T-helper 17 cell (primary cell): ENCODE data around the gene ODAD3. TPM values are rescaled to one million over a fixed set of nuclear protein-coding genes. Genes with fewer than 3 reads are reported as not detected.
"Not testable (repeated sequence)": the region's sequence is repeated elsewhere in the genome, so short reads cannot be mapped to it uniquely, and the experiment has no call there.

Experiments
- ATAC-seq: fragments of 150-1000 bp; cut with Tn5 transposase; 2 replicates; pipeline ENCODE4 v1.10.0; 2021; ENCODE audit warnings: mild to moderate bottlenecking, moderate library complexity
- DNase-seq, 3 donors: peaks; one replicate each; pipeline versions ENCODE4 v3.0.0 to v3.0.0-alpha.2; 2020 to 2021
- H3K9me3 ChIP-seq: one replicate; pipeline ENCODE4 v1.7.0; 2013; ENCODE audit warnings: low read length, mild to moderate bottlenecking; ENCODE audit not compliant: control insufficient read depth, poor library complexity, severe bottlenecking
- H3K27ac Mint-ChIP-seq: one replicate; pipeline ENCODE4 v1.8.0; 2022; ENCODE audit warnings: mild to moderate bottlenecking, moderate library complexity, mixed read lengths
- H3K27me3 Mint-ChIP-seq: one replicate; pipeline ENCODE4 v1.8.0; 2022; ENCODE audit warnings: mixed read lengths
- H3K36me3 Mint-ChIP-seq: one replicate; pipeline ENCODE4 v1.8.0; 2022; ENCODE audit warnings: low read depth, mixed read lengths
- H3K4me1 Mint-ChIP-seq: one replicate; pipeline ENCODE4 v1.8.0; 2022; ENCODE audit warnings: mild to moderate bottlenecking, mixed read lengths
- H3K4me3 Mint-ChIP-seq: one replicate; pipeline ENCODE4 v1.8.0; 2022; ENCODE audit warnings: mild to moderate bottlenecking, moderate library complexity, mixed read lengths
- total RNA-seq, 4 donors: library from RNA in 2 of 4; stranded (reverse) in 2 of 4; gene quantifications; one replicate each; pipeline ENCODE4 v1.2.3 and lab custom pipeline; 2022 to 2026

Gene ODAD3
- total RNA-seq, 2 donors from 2014 or later: not detected

DNA sequence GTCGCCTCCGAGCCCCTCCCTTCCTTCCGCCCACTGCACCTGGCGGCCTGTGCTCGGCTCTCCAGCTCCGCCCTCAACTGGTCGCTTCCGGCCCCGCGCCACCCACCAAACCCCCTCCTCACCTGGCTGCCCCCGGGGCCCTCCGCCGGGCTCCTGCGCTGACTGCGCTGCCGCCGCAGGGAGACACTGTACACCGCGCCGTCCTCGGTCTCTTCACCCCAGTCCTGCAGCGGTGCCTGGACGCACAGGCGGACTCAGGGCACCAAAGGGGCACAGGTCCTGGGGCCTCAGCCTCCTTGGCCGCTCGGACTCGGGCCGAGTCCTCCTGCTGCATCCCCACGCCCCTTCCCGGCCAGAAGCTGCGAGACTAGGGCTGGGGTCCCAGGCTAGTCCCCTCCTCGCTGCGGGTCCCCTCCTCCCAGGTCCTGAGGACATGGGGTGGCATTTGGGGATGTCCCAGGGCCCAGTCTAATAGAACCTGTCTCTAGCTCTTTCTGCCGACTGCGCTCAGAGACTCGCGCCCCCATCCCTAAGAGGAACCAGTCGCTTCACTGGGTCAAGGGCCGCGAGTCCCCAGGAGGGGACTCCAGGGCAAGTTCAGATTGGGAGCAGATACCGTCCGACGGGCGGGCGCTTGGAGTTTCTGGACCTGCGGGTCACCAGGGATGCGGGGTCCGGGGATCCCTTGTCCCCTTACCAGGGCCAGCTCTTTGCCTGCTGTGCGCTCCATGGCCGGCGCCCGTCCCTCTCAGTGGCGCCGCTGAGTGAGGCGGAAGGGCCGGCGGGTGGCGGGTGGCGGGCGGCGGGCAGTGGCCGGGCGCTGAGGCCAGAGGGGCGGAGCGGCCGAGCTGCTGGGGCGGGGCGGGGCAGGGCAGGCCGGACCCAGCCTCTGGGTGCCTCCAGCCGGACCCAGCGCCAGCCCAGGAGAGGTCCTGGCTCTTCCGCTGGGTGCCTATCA lies 16.1 kb downstream of the ODAD3 start, which contains the start of gene RGL3:
Gene RGL3 (minus strand): TSS at position 766 of the 958 bp plus-strand sequence. CDS start 36 bp downstream, at position 730.
- DNase-seq (no peak), ATAC-seq (no peak)
- peaks cover 61% of the 10 kb centered on the region for H3K27me3 Mint-ChIP-seq
- H3K4me1 Mint-ChIP-seq: peaks cover 34% of the 10 kb centered on the region
- peak within 1 kb of the TSS; percentile 58 for H3K4me3 Mint-ChIP-seq
- peaks cover 2% of the 10 kb centered on the region for H3K36me3 Mint-ChIP-seq
- H3K9me3 ChIP-seq: no peaks in the 10 kb centered on the region
- H3K27ac Mint-ChIP-seq: no peak within 1 kb of the TSS

DNA sequence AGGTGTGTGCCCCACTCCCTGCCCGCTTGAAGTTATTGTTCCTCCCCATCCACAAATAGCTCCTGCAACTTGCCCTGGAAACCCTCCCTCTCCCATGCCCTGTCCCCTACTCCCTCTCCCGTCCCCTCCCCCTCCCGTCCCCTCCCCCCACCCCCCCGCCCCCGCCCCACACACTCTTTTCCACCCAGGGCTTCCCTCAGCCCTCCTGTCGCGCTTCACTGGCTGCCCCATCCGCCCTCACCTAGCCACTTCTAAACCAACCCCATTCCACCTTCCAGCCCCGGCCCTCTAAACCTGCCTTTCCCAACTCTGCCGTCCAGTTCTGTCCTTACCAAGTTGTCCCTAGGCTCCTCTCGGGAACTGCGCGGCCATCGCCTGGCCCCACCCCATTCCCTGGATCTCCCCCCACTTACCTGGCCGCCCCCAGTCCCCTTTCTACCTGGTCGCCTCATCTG lies 16.8 kb downstream of the ODAD3 start:
- Mint-ChIP-seq H3K27ac (no peak overlapping the region), H3K4me3 (peak overlapping the region; percentile 58), H3K36me3 (peaks cover 2% of the 10 kb centered on the region), H3K4me1 (peaks cover 28% of the 10 kb centered on the region), H3K27me3 (peaks cover 54% of the 10 kb centered on the region)
- ATAC-seq (no peak), DNase-seq (no peak)
- H3K9me3 ChIP-seq: no peaks in the 10 kb centered on the region

DNA sequence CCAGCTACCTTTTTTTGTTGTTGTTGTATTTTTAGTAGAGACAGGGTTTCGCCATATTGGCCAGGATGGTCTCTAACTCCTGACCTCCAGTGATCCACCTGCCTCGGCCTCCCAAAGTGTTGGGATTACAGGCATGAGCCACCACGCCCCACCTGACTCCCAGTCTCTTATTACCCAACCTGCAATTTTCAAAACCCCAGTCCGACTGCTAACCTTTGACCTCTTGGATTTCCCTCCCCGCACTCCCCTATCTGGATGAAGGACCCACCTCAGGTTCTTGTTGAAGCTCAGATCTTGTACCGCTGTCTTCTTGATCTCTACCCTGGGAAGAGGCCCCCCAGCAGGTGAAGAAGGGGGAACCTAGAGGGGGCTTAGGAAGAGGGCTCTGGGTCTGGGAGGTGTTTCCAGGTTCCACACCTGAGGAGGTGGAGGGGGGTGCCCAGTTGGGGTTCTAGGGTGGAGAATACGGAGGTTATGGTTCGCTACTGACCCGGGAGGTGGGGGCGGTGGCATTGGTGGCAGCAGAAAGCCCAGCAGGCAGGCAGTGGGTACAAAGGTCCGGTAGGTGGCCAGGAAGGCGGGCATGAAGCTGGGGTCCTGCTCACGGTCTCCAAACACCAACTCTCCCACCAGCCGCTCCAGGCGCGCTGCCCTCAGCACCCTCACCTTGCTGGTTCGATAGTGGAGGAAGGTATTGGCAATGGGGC lies 18.4 kb downstream of the ODAD3 start:
- peaks cover 48% of the 10 kb centered on the region for H3K27me3 Mint-ChIP-seq
- DNase-seq (no peak), ATAC-seq (no peak)
- H3K9me3 ChIP-seq: no peaks in the 10 kb centered on the region
- H3K4me1 Mint-ChIP-seq: peaks cover 16% of the 10 kb centered on the region
- no peaks in the 10 kb centered on the region for H3K36me3 Mint-ChIP-seq
- H3K4me3 Mint-ChIP-seq: no peak overlapping the region
- no peak overlapping the region for H3K27ac Mint-ChIP-seq

DNA sequence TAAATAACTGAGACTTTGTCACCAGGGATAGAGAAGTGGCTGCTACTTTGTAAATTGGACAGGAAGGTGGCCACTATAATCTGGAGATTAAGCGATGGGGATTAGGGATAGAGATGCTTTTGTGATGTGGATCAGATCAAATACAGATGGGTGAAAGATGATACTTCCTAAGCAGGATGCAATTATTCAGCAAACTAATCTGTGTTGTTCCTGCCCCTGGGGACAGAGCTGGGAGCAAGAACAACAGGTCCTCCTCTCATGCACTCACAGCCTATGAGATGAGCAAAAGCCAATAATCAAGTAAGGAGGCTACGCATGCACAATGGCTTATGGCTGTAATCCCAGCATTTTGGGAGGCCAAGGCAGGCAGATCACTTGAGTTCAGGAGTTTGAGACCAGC lies 20.4 kb downstream of the ODAD3 start:
- ATAC-seq: no peak
- Mint-ChIP-seq H3K27ac (no peak overlapping the region), H3K27me3 (peaks cover 33% of the 10 kb centered on the region), H3K36me3 (no peaks in the 10 kb centered on the region), H3K4me1 (peaks cover 8% of the 10 kb centered on the region), H3K4me3 (no peak overlapping the region)
- H3K9me3 ChIP-seq: no peaks in the 10 kb centered on the region
- DNase-seq: no peak

DNA sequence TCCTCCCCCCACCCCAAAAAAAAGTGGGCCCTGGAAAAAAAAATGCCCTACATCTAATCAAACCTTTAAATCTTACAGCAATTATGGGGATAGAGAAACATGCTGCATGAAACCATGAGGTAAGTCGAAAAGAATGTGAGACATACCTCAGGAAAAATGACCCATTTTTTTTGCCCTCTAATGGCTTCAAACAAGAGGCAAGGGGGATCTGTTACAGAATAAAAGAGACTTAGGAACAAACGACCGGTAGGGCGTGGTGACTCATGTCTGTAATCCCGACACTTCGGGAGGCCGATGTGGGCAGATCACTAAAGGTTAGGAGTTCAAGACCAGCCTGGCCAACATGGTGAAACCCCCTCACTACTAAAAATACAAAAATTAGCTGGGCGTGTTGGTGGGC lies 24.2 kb downstream of the ODAD3 start:
- Mint-ChIP-seq H3K36me3 (no peaks in the 10 kb centered on the region), H3K4me1 (no peaks in the 10 kb centered on the region)
- DNase-seq: no peak

DNA sequence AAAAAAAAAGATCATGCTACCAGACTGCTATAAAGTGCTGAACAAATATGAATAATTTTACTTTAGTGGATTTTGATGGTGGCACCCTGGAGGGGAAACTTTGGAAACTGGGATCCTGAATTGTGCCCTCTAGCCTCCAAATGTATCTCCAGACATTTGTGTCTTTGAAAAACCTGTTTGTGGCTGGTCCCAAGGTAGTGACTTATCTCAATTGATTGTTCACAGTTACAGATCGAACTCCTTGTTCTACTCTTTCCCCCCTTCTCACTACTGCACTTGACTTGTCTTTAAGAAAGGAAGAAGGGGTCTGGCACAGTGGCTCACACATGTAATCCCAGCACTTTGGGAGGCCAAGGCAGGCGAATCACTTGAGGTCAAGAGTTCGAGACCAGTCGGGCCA lies 26.3 kb downstream of the ODAD3 start:
- peaks cover 15% of the 10 kb centered on the region for H3K27me3 Mint-ChIP-seq
- DNase-seq (no peak), ATAC-seq (no peak)
- H3K9me3 ChIP-seq: no peaks in the 10 kb centered on the region
- no peaks in the 10 kb centered on the region for H3K4me1 Mint-ChIP-seq
- H3K36me3 Mint-ChIP-seq: no peaks in the 10 kb centered on the region
- H3K4me3 Mint-ChIP-seq: no peak overlapping the region
- H3K27ac Mint-ChIP-seq: no peak overlapping the region

More for the DNA sequence above, 24.2 kb downstream of the ODAD3 start:
- no peaks in the 10 kb centered on the region for H3K9me3 ChIP-seq
- Mint-ChIP-seq H3K27me3 (peaks cover 15% of the 10 kb centered on the region), H3K4me3 (no peak overlapping the region), H3K27ac (no peak overlapping the region)
- no peak for ATAC-seq

DNA sequence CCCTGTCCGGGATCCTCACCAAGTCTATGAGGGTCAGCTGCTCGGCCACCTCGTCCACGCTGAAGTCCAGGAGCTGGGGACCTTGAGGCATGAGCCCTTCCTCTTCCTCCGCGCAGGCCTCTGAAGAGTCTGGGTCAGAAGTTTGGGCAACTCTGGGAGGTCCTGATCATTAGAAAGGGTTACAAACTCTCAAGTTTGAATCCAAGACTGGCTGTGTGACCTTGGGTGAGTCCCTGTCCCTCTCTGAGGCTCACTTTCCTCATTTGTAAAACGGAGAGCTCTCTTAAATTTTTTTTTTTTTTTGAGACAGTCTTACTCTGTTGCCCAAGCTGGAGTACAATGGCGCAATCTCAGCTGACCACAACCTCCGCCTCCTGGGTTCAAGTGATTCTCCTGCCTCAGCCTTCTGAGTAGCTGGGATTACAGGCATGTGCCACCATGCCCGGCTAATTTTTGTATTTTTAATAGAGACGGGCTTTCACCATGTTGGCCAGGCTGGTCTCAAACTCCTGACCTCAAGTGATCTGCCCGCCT lies 28.2 kb downstream of the ODAD3 start:
- not testable (repeated sequence) for H3K36me3 Mint-ChIP-seq, H3K9me3 ChIP-seq, H3K4me3 Mint-ChIP-seq, DNase-seq, H3K4me1 Mint-ChIP-seq, H3K27ac Mint-ChIP-seq, ATAC-seq
- peaks cover 10% of the 10 kb centered on the region for H3K27me3 Mint-ChIP-seq

DNA sequence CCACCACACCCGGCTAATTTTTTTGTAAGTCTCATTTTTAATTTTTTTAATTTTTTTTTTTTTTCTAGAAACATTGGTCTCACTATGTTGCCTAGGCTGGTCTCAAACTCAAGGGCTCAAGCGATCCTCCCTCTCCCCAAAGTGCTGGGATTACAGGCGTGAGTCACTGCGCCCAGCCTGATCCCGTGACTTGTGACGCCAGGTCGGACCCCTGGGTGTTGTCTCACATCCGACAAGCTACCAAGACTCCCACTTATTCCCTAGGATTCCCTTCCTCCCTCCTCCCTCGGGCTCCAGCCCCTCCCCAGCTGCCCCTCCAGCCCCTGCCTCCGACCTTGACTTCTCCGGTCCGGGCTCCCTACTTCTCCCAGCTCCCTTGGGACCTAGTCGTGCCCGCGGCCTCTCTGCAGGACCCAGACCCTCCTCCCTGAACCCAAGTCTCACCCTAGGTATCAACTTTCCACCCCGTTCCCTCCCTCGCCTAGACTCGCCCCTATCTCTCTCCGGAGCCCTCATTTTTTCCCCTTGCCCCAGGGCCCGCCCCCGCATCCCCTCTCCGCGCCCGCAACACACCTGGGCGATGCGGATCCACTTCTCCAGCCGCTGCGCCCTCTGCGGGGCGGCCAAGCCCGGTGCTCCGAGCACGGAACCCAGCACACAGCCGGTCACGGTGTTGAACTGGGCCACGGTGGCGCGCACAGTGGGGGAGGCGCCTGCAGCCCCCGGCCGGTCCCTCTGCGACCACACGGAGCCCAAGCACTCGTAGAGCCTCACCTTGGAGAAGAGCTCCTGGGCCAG lies 28.9 kb downstream of the ODAD3 start:
- no peak overlapping the region for H3K4me3 Mint-ChIP-seq
- no peak overlapping the region for H3K27ac Mint-ChIP-seq
- ATAC-seq (peak; percentile 70), DNase-seq (no peak)
- H3K9me3 ChIP-seq: no peaks in the 10 kb centered on the region
- no peaks in the 10 kb centered on the region for H3K4me1 Mint-ChIP-seq
- no peaks in the 10 kb centered on the region for H3K36me3 Mint-ChIP-seq
- H3K27me3 Mint-ChIP-seq: peaks cover 10% of the 10 kb centered on the region

DNA sequence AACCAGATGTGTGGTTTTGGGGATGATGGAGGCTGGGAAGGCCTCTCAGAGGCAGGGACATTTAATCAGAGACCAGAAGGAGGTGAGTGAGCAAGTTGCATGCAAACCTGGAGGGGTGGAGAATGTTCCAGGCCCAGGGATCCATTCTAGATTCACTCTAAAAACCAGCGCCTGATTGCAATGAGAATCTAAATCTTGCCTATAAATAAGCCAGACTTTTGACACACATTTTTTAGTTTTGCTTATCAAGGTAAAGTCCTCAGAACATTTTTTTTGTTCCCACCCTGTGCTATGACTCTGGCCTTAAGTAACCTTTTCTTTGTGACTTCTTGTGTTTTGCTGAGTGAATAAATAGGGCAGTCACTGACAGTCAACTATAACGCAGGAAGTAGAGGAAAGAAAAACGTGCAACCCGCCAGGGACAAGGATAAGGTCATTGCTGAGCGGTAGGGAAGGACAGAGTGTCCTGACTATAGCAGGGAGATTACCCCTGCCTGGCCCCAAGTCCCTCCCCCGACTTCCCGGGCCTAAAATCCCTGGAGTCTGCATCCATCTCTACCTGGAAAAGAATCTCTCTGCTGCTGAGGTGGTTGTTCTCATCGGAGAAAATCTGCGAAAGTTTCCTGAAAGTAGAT lies 30.2 kb downstream of the ODAD3 start:
- no peak overlapping the region for H3K4me3 Mint-ChIP-seq
- no peak overlapping the region for H3K27ac Mint-ChIP-seq
- H3K9me3 ChIP-seq: no peaks in the 10 kb centered on the region
- no peak for ATAC-seq
- H3K27me3 Mint-ChIP-seq: peaks cover 10% of the 10 kb centered on the region
- no peaks in the 10 kb centered on the region for H3K4me1 Mint-ChIP-seq
- no peak for DNase-seq
- peaks cover 2% of the 10 kb centered on the region for H3K36me3 Mint-ChIP-seq

DNA sequence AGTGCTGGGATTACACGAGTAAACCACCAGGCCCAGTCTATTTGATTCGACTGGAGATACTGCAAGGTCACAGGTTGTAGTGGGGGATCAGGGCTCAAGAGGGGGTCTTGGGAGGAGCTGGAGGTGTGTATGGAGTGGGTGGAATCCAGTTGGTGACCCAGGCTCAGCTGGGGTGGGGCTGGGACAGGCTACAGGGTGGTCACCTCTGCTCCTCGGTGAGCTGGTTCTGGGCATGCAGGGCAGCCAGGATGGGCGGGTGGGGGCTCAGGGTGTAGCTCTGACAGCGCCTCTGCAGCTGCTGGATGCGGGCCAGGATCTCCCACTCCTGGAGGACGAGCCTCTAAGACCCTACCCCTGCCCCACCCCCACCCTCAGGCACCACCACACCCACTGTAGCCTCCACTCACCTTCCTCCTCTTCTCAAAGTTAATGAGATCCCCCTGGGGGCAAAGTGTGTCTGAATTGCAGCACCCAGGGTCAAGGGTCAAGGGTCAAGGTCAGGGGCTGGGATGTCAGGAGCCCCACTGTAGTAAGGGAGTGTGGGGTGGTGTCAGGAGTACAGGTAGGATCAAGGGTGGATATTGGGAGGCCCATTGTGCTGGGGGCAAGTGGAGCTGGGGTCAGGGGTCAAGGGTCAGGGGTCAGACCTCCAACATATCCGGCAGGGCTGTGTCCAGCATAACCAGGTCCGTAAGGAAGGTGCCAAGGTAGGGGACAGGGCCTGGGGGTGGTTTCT lies 32.9 kb downstream of the ODAD3 start:
- no peak overlapping the region for H3K4me3 Mint-ChIP-seq
- peaks cover 1% of the 10 kb centered on the region for H3K4me1 Mint-ChIP-seq
- ATAC-seq: no peak
- no peak overlapping the region for H3K27ac Mint-ChIP-seq
- H3K27me3 Mint-ChIP-seq: peaks cover 6% of the 10 kb centered on the region
- H3K36me3 Mint-ChIP-seq: peaks cover 2% of the 10 kb centered on the region
- no peak for DNase-seq
- H3K9me3 ChIP-seq: no peaks in the 10 kb centered on the region

DNA sequence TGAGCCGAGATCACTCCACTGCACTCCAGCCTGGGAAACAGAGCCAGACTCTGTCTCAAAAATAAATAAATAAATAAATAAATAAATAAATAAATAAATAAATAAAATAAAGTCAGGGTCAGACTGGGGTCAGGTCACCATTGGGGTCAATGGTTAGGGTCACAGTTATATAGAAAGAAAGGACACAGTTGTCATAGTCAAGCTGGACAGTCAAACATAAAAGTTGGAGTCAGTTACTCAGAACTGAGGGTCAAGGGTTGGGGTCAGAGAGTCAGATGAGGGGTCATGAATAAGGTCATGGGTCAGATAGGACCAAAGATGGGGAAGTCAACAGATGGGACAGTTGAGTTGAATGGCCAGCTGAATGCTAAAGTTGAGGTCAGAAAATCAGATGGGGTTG lies 34.1 kb downstream of the ODAD3 start:
- Mint-ChIP-seq H3K4me3 (no peak overlapping the region), H3K36me3 (peaks cover 2% of the 10 kb centered on the region), H3K4me1 (peaks cover 3% of the 10 kb centered on the region), H3K27me3 (no peaks in the 10 kb centered on the region), H3K27ac (no peak overlapping the region)
- ATAC-seq (no peak), DNase-seq (no peak)
- H3K9me3 ChIP-seq: no peaks in the 10 kb centered on the region

DNA sequence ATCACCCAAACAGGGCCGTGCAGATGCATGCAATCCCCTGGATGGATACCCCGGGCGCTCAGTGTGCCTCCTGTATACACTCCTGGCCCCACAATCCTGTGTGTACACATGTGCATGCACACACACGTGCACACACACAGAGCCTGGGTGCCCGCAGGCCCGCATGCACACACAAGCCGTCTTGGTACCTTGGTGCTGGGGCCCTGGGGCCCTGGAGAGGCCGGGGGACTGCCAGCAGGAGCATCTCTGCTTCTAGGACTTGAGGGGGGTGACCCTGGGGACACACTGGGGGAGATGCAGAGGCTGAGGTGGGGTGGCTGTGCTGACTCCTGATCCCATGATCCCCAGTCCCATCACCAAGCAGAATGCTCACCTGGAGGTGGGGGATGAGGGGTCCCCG lies 35.3 kb downstream of the ODAD3 start:
- H3K36me3 Mint-ChIP-seq: peaks cover 2% of the 10 kb centered on the region
- H3K27ac Mint-ChIP-seq: no peak overlapping the region
- no peak for DNase-seq
- no peak for ATAC-seq
- H3K4me1 Mint-ChIP-seq: peaks cover 5% of the 10 kb centered on the region
- peaks cover 7% of the 10 kb centered on the region for H3K27me3 Mint-ChIP-seq
- H3K9me3 ChIP-seq: no peaks in the 10 kb centered on the region
- no peak overlapping the region for H3K4me3 Mint-ChIP-seq
